Immature natural killer cell (primary cell): ENCODE results near the gene RAB6D. TPM values are rescaled to one million over a fixed set of nuclear protein-coding genes. Genes with fewer than 3 reads are reported as not detected.
"Not testable (repeated sequence)": the region's sequence is repeated elsewhere in the genome, so short reads cannot be mapped to it uniquely, and the experiment has no call there.

Experiments used
- DNase-seq, 3 donors: peaks; one replicate each; pipeline ENCODE4 v3.0.0; 2022; ENCODE audit warnings: mixed read lengths in 1 of 3
- H3K27ac Mint-ChIP-seq, 6 donors: one replicate each; pipeline ENCODE4 v1.8.0; 2020; ENCODE audit warnings: mixed read lengths in 6 of 6, mild to moderate bottlenecking in 5 of 6, inconsistent platforms in 4 of 6, moderate library complexity in 3 of 6
- H3K27me3 Mint-ChIP-seq, 3 donors: one replicate each; pipeline ENCODE4 v1.8.0; 2020 to 2021; ENCODE audit warnings: low read depth in 3 of 3, mild to moderate bottlenecking in 3 of 3, mixed read lengths in 3 of 3, moderate library complexity in 3 of 3, inconsistent platforms in 1 of 3
- H3K36me3 Mint-ChIP-seq, 3 donors: one replicate each; pipeline ENCODE4 v1.8.0; 2020; ENCODE audit warnings: mixed read lengths in 3 of 3, inconsistent platforms in 2 of 3, mild to moderate bottlenecking in 2 of 3
- H3K4me1 Mint-ChIP-seq, 2 donors: one replicate each; pipeline ENCODE4 v1.8.0; 2020; ENCODE audit warnings: inconsistent platforms in 2 of 2, mild to moderate bottlenecking in 2 of 2, mixed read lengths in 2 of 2, moderate library complexity in 1 of 2
- H3K4me3 Mint-ChIP-seq, 5 donors: one replicate each; pipeline ENCODE4 v1.8.0; 2020; ENCODE audit warnings: mild to moderate bottlenecking in 5 of 5, mixed read lengths in 5 of 5, inconsistent platforms in 3 of 5, moderate library complexity in 3 of 5
- H3K9me3 Mint-ChIP-seq, 6 donors: one replicate each; pipeline ENCODE4 v1.8.0; 2020; ENCODE audit warnings: mild to moderate bottlenecking in 6 of 6, mixed read lengths in 6 of 6, inconsistent platforms in 4 of 6, moderate library complexity in 3 of 6
- polyA plus RNA-seq, 3 donors: library from polyadenylated mRNA; unstranded; fragments of 300-500 nt; fragmentation: Illumina TruSeq; gene quantifications; one replicate each; pipeline ENCODE4 v1.2.3, GENCODE V29; 2021

The RAB6D gene
- under 1 TPM in 1 of 3 donors, not detected in 2; 0.06 TPM for polyA plus RNA-seq

- not testable (repeated sequence) for H3K4me1 Mint-ChIP-seq, H3K9me3 Mint-ChIP-seq, DNase-seq, H3K27ac Mint-ChIP-seq, H3K36me3 Mint-ChIP-seq
- Mint-ChIP-seq H3K27me3 (peaks cover 12 to 13% (median 12%) of the 10 kb centered on the region in 3 donors), H3K4me3 (peak within 1 kb of the TSS in 2 of 5 donors; percentile 14 to 24)
These were observed at the start of gene RAB6D for GRCh38 chr2:131363703-131364186. RAB6D (minus strand) TSS chr2:131364168; CDS start chr2:131363720, 448 bp downstream.

GRCh38 chr2:131413148-131413747 lies 49.3 kb upstream of the RAB6D start:
- no peak overlapping the region for H3K4me3 Mint-ChIP-seq
- H3K9me3 Mint-ChIP-seq: no peaks in the 10 kb centered on the region
- peaks cover 7 to 8% (median 7%) of the 10 kb centered on the region in 3 donors for H3K27me3 Mint-ChIP-seq
- H3K4me1 Mint-ChIP-seq: no peaks in the 10 kb centered on the region
- H3K27ac Mint-ChIP-seq: no peak overlapping the region
- H3K36me3 Mint-ChIP-seq: no peaks in the 10 kb centered on the region
- peak; percentile 28 to 41 (median 33) for DNase-seq

- H3K36me3 Mint-ChIP-seq: no peaks in the 10 kb centered on the region
- no peaks in the 10 kb centered on the region for H3K9me3 Mint-ChIP-seq
- no peak for DNase-seq
- no peaks in the 10 kb centered on the region for H3K4me1 Mint-ChIP-seq
- no peak overlapping the region for H3K4me3 Mint-ChIP-seq
- H3K27me3 Mint-ChIP-seq: peaks cover 5 to 7% (median 7%) of the 10 kb centered on the region in 3 donors
- H3K27ac Mint-ChIP-seq: no peak overlapping the region
These were observed 46.2 kb upstream of the RAB6D start for GRCh38 chr2:131410173-131410572.

- Mint-ChIP-seq H3K4me1 (no peaks in the 10 kb centered on the region), H3K27me3 (peaks cover 7 to 12% (median 7%) of the 10 kb centered on the region in 3 donors), H3K27ac (no peak overlapping the region), H3K4me3 (no peak overlapping the region), H3K36me3 (no peaks in the 10 kb centered on the region), H3K9me3 (no peaks in the 10 kb centered on the region)
- no peak for DNase-seq
These were observed 44.8 kb upstream of the RAB6D start for GRCh38 chr2:131408778-131409177.

GRCh38 chr2:131408207-131408606 lies 44.2 kb upstream of the RAB6D start:
- Mint-ChIP-seq H3K36me3 (no peaks in the 10 kb centered on the region), H3K4me1 (no peaks in the 10 kb centered on the region), H3K9me3 (no peaks in the 10 kb centered on the region), H3K4me3 (no peak overlapping the region), H3K27me3 (peaks cover 7 to 14% (median 7%) of the 10 kb centered on the region in 3 donors), H3K27ac (no peak overlapping the region)
- DNase-seq: no peak

GRCh38 chr2:131404753-131405152 lies 40.8 kb upstream of the RAB6D start:
- Mint-ChIP-seq H3K9me3 (no peaks in the 10 kb centered on the region), H3K27me3 (peaks cover 4 to 18% (median 11%) of the 10 kb centered on the region in 3 donors), H3K27ac (no peak overlapping the region), H3K36me3 (no peaks in the 10 kb centered on the region), H3K4me3 (no peak overlapping the region), H3K4me1 (no peaks in the 10 kb centered on the region)
- no peak for DNase-seq

- no peak for DNase-seq
- H3K36me3 Mint-ChIP-seq: no peaks in the 10 kb centered on the region
- H3K27me3 Mint-ChIP-seq: peaks cover 4 to 13% (median 6%) of the 10 kb centered on the region in 3 donors
- no peak overlapping the region for H3K27ac Mint-ChIP-seq
- no peaks in the 10 kb centered on the region for H3K4me1 Mint-ChIP-seq
- H3K4me3 Mint-ChIP-seq: no peak overlapping the region
- no peaks in the 10 kb centered on the region for H3K9me3 Mint-ChIP-seq
These were observed 38.5 kb upstream of the RAB6D start for GRCh38 chr2:131402320-131403039.

GRCh38 chr2:131400849-131401248 lies 36.9 kb upstream of the RAB6D start:
- Mint-ChIP-seq H3K27ac (no peak overlapping the region), H3K4me3 (no peak overlapping the region), H3K9me3 (no peaks in the 10 kb centered on the region), H3K4me1 (no peaks in the 10 kb centered on the region), H3K36me3 (no peaks in the 10 kb centered on the region), H3K27me3 (peaks cover 6 to 11% (median 7%) of the 10 kb centered on the region in 3 donors)
- no peak for DNase-seq

- not testable (repeated sequence) for H3K4me1 Mint-ChIP-seq, H3K4me3 Mint-ChIP-seq, DNase-seq, H3K36me3 Mint-ChIP-seq, H3K27ac Mint-ChIP-seq, H3K9me3 Mint-ChIP-seq
- H3K27me3 Mint-ChIP-seq: peaks cover 6 to 11% (median 7%) of the 10 kb centered on the region in 3 donors
These were observed 36.5 kb upstream of the RAB6D start for GRCh38 chr2:131400441-131400840.

GRCh38 chr2:131396209-131396608 lies 32.2 kb upstream of the RAB6D start:
- not testable (repeated sequence) for H3K9me3 Mint-ChIP-seq, DNase-seq, H3K27me3 Mint-ChIP-seq, H3K4me3 Mint-ChIP-seq, H3K4me1 Mint-ChIP-seq, H3K36me3 Mint-ChIP-seq, H3K27ac Mint-ChIP-seq

- H3K36me3 Mint-ChIP-seq, H3K4me1 Mint-ChIP-seq, H3K4me3 Mint-ChIP-seq, DNase-seq, H3K27me3 Mint-ChIP-seq, H3K27ac Mint-ChIP-seq, H3K9me3 Mint-ChIP-seq: not testable (repeated sequence)
These were observed 31.2 kb upstream of the RAB6D start for GRCh38 chr2:131395024-131395645.

GRCh38 chr2:131394147-131394931 lies 30.4 kb upstream of the RAB6D start:
- no peak overlapping the region for H3K4me3 Mint-ChIP-seq
- no peak for DNase-seq

GRCh38 chr2:131391953-131392352 lies 28.0 kb upstream of the RAB6D start:
- H3K27me3 Mint-ChIP-seq, H3K27ac Mint-ChIP-seq, H3K4me1 Mint-ChIP-seq, H3K36me3 Mint-ChIP-seq, H3K4me3 Mint-ChIP-seq, H3K9me3 Mint-ChIP-seq, DNase-seq: not testable (repeated sequence)

More at GRCh38 chr2:131394147-131394931, 30.4 kb upstream of the RAB6D start:
- H3K27me3 Mint-ChIP-seq: peaks cover 0 to 4% (median 2%) of the 10 kb centered on the region in 3 donors
- H3K27ac Mint-ChIP-seq: no peak overlapping the region
- H3K9me3 Mint-ChIP-seq: no peaks in the 10 kb centered on the region
- H3K36me3 Mint-ChIP-seq: no peaks in the 10 kb centered on the region
- no peaks in the 10 kb centered on the region for H3K4me1 Mint-ChIP-seq

- H3K27ac Mint-ChIP-seq, H3K36me3 Mint-ChIP-seq, H3K4me3 Mint-ChIP-seq, H3K27me3 Mint-ChIP-seq, H3K4me1 Mint-ChIP-seq, DNase-seq, H3K9me3 Mint-ChIP-seq: not testable (repeated sequence)
These were observed 27.5 kb upstream of the RAB6D start for GRCh38 chr2:131391471-131391870.
